Tongue (tissue), 2 donors: Measurements from ENCODE around the gene NDUFS2. TPM values are rescaled to one million over a fixed set of nuclear protein-coding genes. Genes with fewer than 3 reads are reported as not detected.

Experiments
- DNase-seq: peaks from one replicate; pipeline ENCODE4 v3.0.0-alpha.2; 2015
- total RNA-seq: library from RNA; depleted of rRNA; stranded (reverse); fragments of >200 nt; gene quantifications from one replicate; pipeline ENCODE4 v1.2.3, GENCODE V29; 2014

NDUFS2 gene
- total RNA-seq, 1 donor from 2014 or later, result 174 TPM

DNA sequence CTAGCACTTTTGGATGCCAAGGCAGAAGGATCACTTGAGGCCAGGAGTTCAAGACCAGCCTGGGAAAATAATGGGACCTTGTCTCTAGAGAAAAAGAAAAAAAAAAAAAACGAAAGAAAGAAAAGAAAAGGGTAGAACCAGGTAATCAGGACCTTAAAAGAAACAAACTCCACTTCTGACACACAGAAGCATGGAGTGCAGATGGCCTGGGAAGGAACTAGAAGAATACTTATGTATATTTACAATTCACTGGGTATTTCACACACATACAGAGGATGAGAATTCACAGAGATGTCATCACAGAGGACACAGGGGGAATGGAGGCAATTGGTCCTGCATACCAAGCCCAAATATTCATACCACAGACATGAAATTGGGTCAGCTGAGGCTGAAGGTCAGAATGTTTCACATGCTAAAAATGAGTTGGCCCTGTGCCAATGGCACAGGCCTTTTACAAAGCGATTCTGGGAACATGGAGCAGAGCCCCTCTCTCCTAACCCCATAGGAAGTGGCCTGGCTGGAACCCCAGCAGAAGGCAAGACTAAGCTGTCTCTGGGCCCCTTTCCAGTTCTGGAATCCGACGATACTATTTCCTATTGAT, 29.3 kb upstream of the NDUFS2 start:
- peak; percentile 41 for DNase-seq

DNA sequence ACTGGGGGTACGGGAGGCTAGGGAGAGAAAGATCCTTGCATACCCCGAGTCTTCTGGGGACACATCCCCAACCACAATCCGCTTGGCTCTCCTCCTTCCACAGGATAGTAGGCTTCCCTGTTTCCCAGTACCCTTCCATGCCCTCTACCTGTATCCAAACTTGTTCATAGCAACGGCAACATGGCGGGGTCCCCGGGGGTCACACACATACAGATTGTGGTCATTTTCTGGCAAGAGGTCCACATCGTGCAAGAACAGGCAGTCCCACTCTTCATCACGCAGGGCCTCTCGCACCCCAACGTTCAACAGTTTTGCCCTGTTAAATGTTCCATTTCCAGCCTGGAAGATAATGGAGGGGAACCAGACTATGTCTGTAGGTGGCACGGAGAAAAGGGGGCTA, 28.5 kb upstream of the NDUFS2 start:
- no peak for DNase-seq

DNA sequence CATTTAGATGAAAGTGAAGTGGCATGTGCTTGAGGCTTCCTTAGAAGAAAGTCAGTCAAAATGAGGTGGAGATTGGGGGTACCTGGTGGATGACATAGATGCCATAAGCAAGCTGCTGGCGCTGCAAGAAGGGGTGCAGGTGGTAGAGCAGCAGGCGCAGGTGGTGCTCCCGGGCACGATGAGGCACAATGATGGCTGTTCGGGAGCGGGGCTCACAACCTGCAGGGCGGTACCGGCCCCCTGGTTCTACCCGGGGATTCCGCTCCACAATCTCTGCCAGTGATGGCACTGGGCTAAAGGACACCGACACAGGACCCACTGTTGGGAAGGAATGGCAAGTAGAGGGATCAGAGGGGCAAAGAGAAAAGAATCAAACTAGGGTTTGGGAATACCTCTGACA, 27.3 kb upstream of the NDUFS2 start:
- DNase-seq, result no peak

DNA sequence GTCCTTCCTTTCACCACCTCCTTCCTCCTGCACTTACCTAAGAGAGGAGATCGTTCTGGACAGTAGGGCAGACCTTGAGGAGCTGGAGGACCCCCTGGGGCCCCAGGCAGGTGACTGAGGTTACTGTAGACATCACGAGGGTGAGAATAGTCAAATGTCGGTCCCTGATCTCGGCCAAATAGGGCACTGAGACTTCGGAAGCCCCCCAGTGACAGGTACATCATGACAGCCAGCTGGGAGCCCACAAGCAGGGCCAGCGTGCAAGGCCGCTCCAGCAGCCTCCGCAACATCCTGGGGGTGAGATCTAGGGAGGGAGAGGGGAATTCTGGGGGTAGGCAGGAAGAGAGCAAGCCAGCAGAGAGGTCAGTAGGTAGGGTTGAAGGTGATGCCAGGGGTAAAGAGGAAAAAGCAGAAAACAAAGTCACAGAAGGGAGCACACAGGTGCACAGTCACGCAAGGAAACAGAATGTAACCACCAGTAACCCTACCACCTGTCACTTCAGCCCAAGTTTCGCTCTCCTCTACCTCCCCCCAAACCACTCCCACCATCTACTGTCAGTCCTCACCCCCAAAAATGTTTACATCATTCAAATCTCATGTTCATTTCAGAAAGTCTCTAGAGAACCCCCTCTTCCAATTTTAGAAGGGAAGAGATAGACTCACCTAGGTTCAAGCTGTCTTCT, 26.3 kb upstream of the NDUFS2 start:
- DNase-seq, result no peak

DNA sequence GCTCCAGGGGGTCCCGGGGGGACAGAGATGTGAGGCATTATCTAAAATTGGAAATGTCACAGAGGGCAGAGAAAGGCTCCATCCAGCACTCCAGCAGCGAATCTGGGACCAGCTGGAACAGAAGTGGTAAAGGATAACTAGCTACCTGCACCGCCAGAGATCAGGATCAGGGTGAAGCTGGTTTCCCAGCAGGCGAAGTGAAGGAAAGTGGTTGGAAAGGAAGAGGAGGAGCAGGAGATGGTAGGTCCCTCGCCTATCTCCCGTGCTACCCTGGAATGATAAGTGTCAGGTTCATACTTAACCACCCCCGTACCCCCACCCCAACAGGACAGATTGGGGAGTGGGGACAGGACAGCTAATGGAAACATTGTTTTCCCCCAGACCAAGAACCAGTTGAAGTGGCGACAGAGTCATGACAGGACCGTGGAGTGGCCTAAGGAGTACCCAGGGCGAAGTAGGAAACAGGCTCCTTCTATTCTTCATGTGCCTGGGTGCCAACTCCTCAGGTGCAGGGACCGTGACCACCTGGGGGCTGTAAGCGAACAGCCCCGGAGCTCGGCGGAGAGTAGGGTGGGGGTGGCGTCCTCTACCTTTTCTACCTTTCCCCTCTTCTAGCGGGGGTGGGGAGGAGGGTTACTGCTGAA, 25.6 kb upstream of the NDUFS2 start:
- DNase-seq, result no peak

DNA sequence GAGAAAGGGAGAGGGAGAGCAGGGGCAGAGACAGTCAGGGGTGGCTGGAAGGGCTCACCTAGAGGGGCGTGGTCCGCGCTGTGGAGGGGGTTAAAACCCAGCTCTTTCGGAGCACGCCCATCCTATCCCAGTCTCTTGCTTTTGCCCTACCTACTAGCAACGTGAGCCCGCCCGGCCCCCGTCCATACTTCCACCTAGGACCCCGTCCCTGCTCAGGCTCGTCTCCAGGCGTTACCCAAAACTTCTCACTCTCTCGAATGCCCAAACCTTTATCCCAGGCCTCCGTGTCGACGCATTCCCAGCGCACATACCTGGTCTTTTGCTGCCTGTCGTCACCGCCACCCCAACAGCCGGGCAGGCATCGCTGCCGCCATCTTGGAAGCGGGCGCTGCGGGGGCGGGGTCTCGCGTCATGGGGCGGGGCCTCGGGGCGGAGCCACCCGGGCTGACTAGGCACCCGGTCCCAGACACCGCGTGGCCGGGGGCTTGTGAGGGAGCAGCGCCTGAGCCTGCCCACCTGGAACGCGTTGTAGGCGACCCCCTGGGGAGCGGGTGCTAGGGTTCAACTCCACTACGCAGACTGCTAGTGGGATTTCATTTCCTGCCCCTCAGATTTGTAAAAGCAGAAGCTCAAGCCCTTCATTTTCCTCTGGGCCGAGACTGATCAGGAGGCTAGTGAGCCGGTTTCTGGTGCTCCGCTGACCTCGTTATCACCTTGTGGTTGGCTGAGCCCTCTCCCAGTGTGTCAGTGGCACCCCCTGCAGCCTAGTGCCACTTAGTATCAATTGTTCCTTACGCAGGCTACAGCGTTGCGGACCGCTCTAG, 24.8 kb upstream of the NDUFS2 start, which contains the start of gene B4GALT3:
B4GALT3 (minus strand) TSS at position 396 of the 824 bp plus-strand sequence. CDS start 1,447 bp downstream, outside the sequence.
- peak; percentile 94 for DNase-seq

DNA sequence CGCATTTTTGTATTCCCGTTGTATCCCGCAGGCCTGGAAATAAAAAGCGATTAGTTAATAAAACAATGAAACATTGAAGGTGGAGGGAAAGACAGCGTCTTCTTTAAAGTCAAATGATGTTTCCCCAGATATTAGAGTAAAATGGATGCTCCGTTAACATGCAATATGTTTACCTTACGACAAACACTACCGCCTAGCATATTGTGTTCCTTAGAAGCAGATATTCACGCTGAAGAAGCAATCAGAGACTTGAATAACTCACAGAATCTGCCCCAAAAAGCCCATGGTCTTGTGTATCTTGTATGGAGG, 24.3 kb upstream of the NDUFS2 start:
- no peak for DNase-seq

DNA sequence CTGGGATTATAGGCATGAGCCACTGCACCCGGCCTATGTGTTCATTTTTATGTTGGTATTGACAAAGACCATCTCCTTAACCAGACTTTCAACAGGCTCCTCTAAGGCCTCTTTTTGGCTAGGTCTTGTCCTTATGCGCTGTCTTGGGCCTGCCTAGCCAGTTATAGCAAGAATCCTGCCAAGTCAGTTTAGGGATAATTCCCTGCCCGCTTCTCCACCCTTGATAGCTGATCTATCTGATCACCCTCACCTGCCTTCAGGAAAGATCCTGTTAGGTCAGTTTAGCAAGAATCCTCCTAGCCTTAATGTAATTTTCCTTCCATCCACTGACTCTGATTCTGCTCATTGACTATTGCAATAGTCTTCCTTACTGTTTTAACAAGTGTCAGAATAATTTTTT, 22.5 kb upstream of the NDUFS2 start:
- no peak for DNase-seq

DNA sequence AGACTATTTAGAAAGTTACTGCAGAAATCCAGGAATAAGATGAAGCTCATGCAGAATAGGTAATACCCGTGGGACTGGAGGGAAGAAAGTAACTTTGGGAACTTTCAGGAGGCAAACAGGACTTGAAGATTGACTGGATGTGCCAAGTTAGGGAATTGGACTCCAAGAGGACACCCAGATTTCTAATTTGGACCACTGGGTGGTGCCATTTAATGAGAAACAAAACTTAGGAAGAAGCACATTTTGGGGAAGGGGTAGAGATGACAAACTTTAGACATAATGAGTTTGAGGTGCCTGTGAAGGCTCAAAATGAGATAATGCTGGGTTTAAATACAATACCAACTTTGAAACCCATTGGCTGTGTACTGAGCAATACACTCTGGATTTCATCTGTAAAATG, 21.5 kb upstream of the NDUFS2 start:
- DNase-seq, result no peak

DNA sequence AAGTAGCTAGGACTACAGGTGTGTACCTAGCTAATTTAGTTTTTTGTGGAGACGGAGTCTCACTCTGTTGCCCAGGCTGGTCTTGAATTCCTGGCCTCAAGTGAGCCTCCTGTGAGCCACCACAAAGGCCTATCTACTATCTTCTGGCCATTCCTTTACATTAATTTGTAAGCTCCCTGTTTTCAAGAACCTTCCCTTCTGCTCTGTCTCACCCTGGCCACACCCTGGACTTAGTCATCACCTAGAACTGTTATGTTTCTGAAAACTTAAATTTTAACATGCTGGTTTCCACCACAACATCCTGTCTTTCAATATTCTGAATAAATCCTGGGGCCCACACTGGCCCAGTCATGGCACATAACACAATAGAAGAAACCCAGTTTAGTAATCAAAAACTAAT, 20.0 kb upstream of the NDUFS2 start:
- DNase-seq, result no peak

DNA sequence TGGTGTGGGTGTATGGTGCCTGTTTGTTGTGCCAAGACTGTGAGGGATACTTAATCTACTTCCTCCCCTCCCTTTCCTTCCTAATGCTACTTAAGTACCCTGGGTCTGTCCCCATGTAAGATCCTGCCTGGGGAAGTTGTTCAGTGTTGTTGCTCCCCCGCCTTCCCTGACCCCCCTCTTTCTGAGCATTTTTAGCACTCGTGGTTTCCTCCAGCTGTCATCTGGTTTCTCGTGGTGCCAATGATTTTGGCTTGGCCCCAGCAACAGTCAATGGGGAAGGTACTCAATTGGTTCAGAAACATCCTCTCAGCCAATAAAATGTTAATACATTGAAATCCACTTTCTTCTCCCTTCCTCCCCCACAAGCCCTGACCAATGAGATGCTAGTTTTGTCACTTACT, 16.9 kb upstream of the NDUFS2 start:
- peak; percentile 90 for DNase-seq

DNA sequence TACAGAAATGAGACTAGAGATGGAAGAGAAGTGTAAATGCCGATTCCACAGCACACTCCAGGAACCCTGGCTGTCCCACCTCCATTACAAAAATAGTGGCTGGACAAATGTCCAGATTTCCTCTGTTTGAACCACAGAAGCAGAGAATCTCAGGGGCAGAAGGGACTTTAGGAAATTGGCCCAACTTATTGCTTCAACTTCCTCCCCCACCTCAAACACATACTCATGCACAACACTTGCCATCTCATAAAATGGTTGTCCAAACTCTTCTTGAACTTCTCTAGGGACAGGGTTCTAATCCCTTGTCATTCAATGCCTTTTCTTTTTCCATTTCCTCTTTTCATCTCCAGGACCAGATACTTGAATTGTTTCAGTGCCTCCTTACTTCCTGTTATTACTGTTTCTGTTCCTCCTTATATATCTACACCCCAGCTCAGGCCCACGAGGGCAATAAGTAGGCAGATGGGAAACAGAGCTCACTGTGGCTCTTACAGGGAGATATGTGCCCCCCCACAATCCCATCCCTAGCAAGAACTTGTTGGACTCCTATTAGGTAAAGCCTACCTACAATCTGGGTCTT, 16.3 kb upstream of the NDUFS2 start:
- no peak for DNase-seq

DNA sequence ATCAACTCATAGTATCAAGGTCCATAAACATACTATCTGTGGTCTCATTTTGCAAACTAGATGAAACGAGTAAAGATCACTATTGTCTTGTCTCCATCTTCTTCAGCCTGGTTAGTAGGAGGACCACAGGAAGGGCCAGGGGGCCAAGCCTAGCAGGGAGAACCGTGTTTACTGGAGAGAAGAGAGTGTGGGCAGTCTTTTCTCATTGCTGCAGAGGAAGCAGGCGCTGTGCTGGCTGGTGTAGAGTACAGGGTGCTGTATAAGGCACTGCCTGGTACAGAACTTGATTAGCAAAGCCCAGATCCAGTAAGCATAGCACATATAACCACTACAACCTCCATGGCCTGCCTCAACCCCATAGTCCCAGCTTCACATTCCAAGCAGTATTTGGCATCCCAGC, 14.9 kb upstream of the NDUFS2 start:
- DNase-seq, result no peak

DNA sequence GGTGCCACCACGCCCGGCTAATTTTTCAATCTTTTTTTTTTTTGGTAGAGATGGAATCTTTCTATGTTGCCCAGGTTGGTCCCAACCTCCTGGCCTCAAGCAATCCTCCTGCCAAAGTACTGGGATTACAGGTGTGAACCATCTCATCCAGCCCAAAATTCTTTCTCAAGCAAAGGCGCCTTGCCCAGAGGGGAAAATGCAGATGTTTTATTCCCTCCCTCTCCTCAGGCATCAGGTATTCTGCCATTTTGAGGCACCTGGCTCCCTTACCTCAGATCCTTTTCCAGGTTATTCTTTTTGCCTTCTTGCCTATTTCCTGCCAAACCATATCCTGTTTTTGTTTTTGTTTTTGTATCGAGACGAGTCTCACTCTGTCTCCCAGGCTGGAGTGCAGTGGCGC, 13.8 kb upstream of the NDUFS2 start:
- no peak for DNase-seq

DNA sequence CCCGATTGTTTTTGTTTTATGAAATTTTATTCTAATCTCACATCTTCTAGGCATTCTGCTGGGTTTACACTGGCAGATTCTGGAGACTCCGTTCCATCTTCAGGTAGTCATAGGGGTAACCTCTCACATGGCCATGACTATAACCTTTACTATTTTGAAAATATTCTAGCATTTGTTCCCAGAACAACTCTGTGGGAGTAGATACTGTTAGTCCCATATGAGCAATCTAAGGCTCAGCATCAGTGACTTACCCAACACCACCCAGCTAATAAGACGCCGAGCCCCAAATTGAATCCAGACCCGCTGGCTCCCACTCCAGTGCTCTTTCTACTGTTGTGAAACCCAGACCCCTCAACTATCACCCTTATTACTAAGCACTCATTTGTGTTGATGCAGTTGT, 13.1 kb upstream of the NDUFS2 start:
- no peak for DNase-seq

DNA sequence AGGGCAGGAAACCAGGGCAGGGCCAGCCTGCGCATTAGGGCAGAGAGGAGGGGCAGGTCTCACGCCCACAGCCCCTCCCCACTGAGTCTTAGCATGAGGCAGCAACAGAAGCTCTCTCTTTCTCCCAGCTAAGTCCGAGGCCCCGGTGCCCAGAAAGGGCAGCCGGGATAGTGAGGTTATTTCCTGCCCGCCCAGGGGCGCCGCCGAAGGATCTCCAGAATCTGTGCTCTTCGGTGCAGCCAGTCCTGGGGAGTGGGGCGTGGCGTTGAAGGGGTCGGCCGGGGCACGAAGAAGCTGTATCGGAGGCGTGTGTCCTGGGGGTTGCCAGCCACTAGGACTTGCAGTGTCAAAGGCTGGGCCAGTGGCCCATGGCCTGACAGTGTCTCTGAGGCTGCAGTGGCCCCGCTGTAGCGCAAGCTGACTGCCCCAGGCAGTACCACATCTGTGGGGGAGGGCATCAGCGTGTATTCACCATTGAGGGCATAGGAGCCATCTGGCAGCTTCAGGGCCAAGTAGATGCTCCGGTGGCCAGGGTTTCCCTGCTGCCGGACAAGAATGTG, 11.1 kb upstream of the NDUFS2 start:
- no peak for DNase-seq

DNA sequence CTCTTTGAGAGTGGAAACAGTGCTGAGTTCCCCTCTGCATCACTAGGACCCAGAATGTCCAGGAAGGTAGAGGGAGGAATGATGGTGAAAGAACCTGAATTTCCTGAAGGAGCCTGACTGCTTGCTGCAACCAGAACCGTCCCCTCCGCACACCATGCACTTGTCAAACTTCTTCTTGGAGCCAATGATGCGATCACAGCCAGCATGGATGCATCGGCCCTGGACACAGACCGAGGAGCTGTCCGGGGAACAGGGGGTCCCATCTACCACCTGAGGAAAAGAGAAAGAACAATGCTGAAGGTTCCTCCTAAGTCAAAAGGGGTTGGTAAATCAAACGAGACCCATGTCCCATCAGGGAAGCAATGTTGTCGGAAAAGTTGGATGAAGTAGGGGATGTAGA, 10.2 kb upstream of the NDUFS2 start:
- no peak for DNase-seq

DNA sequence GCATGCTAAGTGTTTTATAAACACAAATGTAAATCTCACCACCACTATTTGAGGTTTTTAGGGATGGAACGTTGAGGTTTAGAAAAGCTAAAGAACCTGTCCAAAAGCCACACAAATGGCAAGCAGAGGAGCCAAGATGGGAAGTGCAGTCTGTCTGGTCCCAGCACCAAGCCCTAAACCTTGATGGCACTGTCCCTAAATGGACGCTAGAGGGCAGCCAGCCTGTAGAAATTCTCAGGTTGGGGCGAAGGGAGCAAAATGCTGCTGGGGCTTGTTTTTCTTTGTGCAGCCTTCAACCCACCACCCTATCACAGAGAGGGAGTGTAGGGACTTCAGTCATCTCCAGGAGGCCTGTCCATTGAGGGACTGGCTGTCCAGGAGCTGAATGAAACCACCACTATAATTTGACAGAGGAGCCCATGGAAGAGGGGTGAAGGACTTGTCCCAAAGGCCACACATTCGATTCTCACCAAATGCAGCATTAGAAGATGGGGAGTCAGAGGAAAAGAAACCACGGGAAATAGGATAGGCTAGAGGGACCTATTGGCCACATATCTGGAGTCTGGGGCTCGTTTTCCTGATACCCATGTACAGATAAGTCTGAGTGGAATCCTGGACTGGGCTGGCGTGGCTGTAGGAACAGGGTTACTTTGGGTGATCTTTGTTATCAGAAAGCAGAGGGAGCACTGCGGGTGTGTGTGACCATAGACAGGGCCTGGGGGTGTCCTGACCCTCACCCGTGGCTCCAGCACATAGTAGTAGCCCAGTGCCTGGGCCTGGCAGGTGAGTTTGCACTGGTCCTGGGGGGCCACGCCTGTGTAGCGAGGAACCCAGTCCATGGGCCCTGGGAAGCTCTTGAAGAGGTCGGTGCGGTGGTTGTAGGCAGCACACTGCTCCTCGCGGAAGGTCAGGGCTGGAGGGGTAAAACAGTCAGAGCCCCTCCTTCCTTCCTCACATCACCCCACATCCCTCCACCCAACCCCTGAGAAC, 9.4 kb upstream of the NDUFS2 start:
- peak; percentile 87 for DNase-seq

DNA sequence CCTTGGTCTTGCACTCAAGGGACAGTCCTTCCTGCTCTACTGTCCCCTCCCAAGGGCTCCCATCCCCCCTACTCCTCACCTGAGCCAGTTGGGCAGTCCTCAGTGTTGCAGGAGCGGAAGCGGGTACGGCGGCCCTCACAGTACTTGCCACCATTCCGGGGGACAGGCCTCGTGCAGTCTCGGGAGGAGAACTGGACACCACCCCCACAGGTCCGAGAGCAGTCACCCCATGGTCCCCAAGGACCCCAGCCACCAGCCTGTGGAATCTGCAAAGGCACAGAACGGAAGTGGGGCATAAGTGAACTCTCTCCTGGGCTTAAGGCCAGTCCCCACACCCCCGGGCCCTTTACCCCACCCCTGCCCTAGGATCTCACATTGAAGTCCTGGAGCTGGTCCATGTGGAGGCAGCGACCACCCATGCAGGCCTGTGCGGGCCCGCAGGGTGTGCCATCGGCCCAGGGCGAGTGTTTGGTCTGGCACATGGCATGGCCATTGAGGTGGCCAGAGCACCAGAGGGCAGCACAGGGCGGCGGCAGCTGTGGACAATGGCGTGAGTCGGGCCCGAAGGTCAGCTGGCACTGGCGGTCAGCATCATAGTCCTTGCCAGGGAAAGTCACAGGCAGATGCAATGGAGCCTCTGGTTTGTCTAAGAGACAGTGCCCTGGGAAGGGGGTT, 8.5 kb upstream of the NDUFS2 start:
- no peak for DNase-seq

DNA sequence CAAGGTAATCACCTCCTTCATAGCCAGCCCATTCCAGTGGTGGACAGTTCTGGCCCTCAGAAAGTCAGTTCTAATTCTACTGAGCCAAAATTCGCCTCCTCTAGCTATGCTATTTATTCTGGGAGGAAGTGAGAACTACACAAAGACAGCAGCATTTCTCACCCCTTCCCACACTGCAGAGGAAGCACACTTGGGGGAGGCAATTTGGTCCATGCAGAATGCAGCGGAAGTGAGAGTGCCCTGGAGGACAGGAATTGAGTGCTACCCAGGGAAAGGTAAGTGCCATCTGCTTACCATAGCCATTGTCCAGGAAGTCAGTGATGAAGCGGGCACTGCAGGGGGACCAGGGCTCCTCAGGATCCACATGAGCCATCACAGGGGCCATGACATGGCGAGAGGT, 7.0 kb upstream of the NDUFS2 start:
- no peak for DNase-seq

DNA sequence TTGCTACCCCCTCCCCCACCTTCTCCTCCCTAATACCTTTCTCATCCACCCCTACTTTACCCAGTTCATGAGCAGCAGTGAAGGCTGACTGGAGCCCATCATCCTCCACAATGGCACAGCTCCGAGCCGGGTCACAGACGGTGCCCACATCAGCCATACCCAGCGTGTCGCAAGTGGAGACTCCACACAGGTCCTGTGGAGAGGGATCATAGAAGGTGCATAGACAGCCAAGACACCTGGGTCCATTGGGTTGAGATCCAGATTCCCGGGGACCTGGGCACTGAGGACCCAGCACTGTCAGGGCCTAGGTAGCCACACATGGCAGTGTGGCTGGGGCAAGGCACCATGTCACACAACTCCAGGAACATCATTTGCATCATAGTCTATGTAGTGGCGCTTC, 6.1 kb upstream of the NDUFS2 start:
- DNase-seq, result no peak
